DMS153 (cell line): ENCODE data around the gene SORBS2.

Experiments
- DNase-seq: peaks from one replicate; lab custom pipeline; 2025; lab: John Stamatoyannopoulos, UW

SORBS2 gene

GRCh38 chr4:185773419-185773818 lies 38.6 kb downstream of the SORBS2 start:
- DNase-seq, result no peak

- DNase-seq, result no peak
Observed at GRCh38 chr4:185772391-185773093, 39.5 kb downstream of the SORBS2 start.

GRCh38 chr4:185771711-185772390 lies 40.1 kb downstream of the SORBS2 start:
- no peak for DNase-seq

GRCh38 chr4:185767528-185767927 lies 44.5 kb downstream of the SORBS2 start:
- DNase-seq, result no peak

- DNase-seq, result no peak
Observed at GRCh38 chr4:185764876-185765275, 47.1 kb downstream of the SORBS2 start.

- DNase-seq, result no peak
Observed at GRCh38 chr4:185761352-185762235, 50.4 kb downstream of the SORBS2 start.

GRCh38 chr4:185758807-185759206 lies 53.2 kb downstream of the SORBS2 start:
- no peak for DNase-seq

- no peak for DNase-seq
Observed at GRCh38 chr4:185755451-185755850, 56.5 kb downstream of the SORBS2 start.

GRCh38 chr4:185754961-185755360 lies 57.0 kb downstream of the SORBS2 start:
- DNase-seq, result no peak

GRCh38 chr4:185752872-185753271 lies 59.1 kb downstream of the SORBS2 start:
- no peak for DNase-seq

GRCh38 chr4:185749858-185750257 lies 62.1 kb downstream of the SORBS2 start:
- DNase-seq, result no peak

- DNase-seq, result no peak
Observed at GRCh38 chr4:185748901-185749390, 63.0 kb downstream of the SORBS2 start.

- DNase-seq, result no peak
Observed at GRCh38 chr4:185745891-185746290, 66.1 kb downstream of the SORBS2 start.

- no peak for DNase-seq
Observed at GRCh38 chr4:185744946-185745345, 67.0 kb downstream of the SORBS2 start.

- no peak for DNase-seq
Observed at GRCh38 chr4:185744488-185744862, 67.5 kb downstream of the SORBS2 start.

GRCh38 chr4:185743722-185744487 lies 68.1 kb downstream of the SORBS2 start:
- no peak for DNase-seq

GRCh38 chr4:185742766-185743165 lies 69.2 kb downstream of the SORBS2 start:
- DNase-seq, result no peak

- no peak for DNase-seq
Observed at GRCh38 chr4:185741795-185742194, 70.2 kb downstream of the SORBS2 start.

- peak; percentile 16 for DNase-seq
Observed at GRCh38 chr4:185740471-185740873, 71.5 kb downstream of the SORBS2 start.

GRCh38 chr4:185738820-185739219 lies 73.2 kb downstream of the SORBS2 start:
- no peak for DNase-seq

GRCh38 chr4:185738038-185738552 lies 73.9 kb downstream of the SORBS2 start:
- no peak for DNase-seq
